Left colon (tissue), 2 donors: ENCODE data around the gene FHIP1B. TPM values are rescaled to one million over a fixed set of nuclear protein-coding genes. Genes with fewer than 3 reads are reported as not detected.

Experiments used
- ATAC-seq: fragments of 200-7000 bp; cut with Tn5 transposase; one replicate; pipeline ENCODE4 v1.9.1; 2020; ENCODE audit warnings: mild to moderate bottlenecking, moderate library complexity
- DNase-seq, 2 donors: peaks; one replicate each; pipeline ENCODE4 v3.0.0-alpha.2; 2020
- intact Hi-C, 2 donors: fragments of 100-400 bp; cut with DNase I in 1 of 2; cut with micrococcal nuclease in 1 of 2; formaldehyde crosslinking; loops; one replicate each; pipeline versions ENCODE4 v1.11.2 to v1.14.0; 2022; cut with DNase I, micrococcal nuclease
- total RNA-seq, 2 donors: library from RNA; stranded (reverse); fragmentation: NEBNext Ultra II Directional; extraction: Animal tissue kit (Norgen Biotek cat#: 25700); gene quantifications; one replicate each; pipeline ENCODE4 v1.2.1, GENCODE V29; 2021
- donor health status: DM: no; HTN: no; CAD: no.
- donor health status: DM: yes; HTN: yes; CAD: no.

The FHIP1B gene
- total RNA-seq, 2 donors from 2014 or later = 93.2 to 103 TPM

DNA sequence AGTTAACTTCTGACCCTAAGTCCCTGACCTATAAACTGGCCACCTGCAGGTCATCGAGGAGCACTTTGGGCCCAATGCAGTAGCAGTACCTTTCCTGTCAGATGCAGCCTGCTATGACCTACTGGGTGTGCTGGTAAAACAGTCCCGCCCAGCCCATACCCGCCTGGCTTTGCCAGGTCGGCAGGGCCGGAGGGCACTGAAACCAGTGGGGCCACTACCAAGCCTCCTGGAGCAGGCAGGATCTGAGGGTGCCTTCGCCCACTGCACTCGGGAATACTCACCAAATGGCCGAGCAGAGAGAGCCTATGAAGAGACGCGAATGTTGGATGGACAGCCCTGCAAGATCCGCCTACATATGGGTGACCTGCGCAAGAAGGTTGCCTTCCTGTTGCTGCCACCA lies 24.6 kb downstream of the FHIP1B start:
- ATAC-seq = peak; percentile 22
- intact Hi-C loops = no loop called here
- no peak for DNase-seq

GRCh38 chr11:6206456-6207180 lies 27.8 kb downstream of the FHIP1B start:
- ATAC-seq (no peak), DNase-seq (no peak)
- intact Hi-C loops = no loop called here

GRCh38 chr11:6205366-6205765 lies 29.1 kb downstream of the FHIP1B start, which contains the start of gene C11orf42:
Gene C11orf42, plus strand, starts transcription at chr11:6205557. Its CDS starts 59 bp downstream, at chr11:6205616.
- no peak for ATAC-seq
- no peak for DNase-seq
- intact Hi-C loops = no loop called here

DNA sequence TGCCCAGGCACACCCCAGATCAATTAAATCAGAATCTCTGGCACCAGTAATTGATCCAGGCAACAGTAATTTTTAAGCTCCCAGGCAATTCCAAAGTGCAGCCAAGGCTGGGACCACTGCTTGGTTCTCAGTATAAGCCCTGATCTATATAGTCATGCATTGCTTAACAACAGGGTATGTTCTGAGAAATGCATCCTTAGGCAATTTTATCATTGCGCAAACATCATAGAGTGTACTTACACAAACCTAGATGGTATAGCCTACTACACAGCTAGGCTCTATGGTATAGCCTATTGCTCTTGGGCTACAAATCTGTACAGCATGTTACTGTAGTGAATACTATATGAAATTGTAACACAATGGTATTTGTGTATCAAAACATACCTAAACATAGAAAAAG lies 29.7 kb downstream of the FHIP1B start:
- DNase-seq = no peak
- intact Hi-C loops = no loop called here
- ATAC-seq = no peak

- no peak for DNase-seq
- intact Hi-C loops = no loop called here
- ATAC-seq = no peak
These were observed 31.1 kb downstream of the FHIP1B start for GRCh38 chr11:6203327-6203726.

- intact Hi-C loops = no loop called here
- ATAC-seq = no peak
- no peak for DNase-seq
These were observed 32.4 kb downstream of the FHIP1B start for GRCh38 chr11:6202041-6202440.

GRCh38 chr11:6201481-6201880 lies 33.0 kb downstream of the FHIP1B start:
- intact Hi-C loops = no loop called here
- DNase-seq = no peak
- ATAC-seq = peak; percentile 12

DNA sequence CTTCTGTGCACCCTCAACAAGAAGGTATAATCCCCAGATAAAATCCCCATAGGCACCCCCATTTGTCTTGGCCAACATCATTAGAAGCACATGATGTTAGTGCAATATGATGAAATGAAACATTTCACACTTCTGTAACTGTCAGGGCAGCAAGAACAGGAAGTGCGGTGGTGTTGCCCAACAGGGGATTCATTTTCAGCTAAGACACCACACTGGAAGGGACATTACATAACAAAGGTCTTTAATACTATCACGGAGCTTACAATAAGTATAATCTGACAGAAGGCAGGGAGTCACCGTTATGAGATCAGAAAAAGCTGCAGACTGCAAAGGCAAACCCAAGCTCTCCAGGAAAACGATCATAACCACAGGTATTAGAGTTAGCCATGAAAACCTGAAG lies 33.5 kb downstream of the FHIP1B start:
- no peak for ATAC-seq
- intact Hi-C loops = no loop called here
- DNase-seq = peak; percentile 28 to 47

GRCh38 chr11:6199174-6199810 lies 35.1 kb downstream of the FHIP1B start, which contains the start of gene OR52W1:
Gene OR52W1, plus strand, starts transcription at chr11:6199224. Its CDS starts 0 bp downstream, at chr11:6199224.
- DNase-seq (no peak), ATAC-seq (no peak)
- intact Hi-C loops = no loop called here

- intact Hi-C loops = no loop called here
- ATAC-seq = no peak
These were observed 36.8 kb downstream of the FHIP1B start for GRCh38 chr11:6197466-6198200.

GRCh38 chr11:6196396-6196795 lies 38.0 kb downstream of the FHIP1B start:
- no peak for ATAC-seq
- intact Hi-C loops = no loop called here

More at GRCh38 chr11:6197466-6198200, 36.8 kb downstream of the FHIP1B start:
- DNase-seq = no peak

GRCh38 chr11:6194065-6194581 lies 40.3 kb downstream of the FHIP1B start:
- no peak for ATAC-seq
- intact Hi-C loops = no loop called here
- no peak for DNase-seq

More at GRCh38 chr11:6196396-6196795, 38.0 kb downstream of the FHIP1B start:
- no peak for DNase-seq

- DNase-seq (no peak), ATAC-seq (no peak)
- intact Hi-C loops = no loop called here
These were observed 42.7 kb downstream of the FHIP1B start for GRCh38 chr11:6191742-6192141.

DNA sequence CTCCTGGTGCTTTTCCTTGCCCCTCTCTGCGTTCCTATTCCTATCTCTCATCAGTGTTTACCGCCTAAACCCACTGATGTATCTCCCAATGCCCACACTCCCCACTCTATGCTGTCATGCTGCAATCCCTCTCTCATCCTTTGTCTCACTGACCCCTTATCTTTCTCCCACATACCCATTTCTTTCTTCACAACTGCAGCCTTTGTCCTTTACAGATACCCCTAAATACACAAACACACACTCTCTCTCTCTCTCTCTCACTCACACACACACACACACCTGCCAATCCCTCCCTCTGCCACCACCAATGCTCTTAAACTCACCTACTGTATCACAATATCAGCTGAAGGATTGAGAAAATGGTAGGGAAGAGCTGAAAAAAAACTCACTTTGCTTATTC lies 59.0 kb downstream of the FHIP1B start:
- no peak for ATAC-seq
- intact Hi-C loops = no loop called here

GRCh38 chr11:6170226-6170625 lies 64.2 kb downstream of the FHIP1B start, which contains the start of gene OR52B2:
Gene OR52B2, minus strand, starts transcription at chr11:6170326. Its CDS starts 0 bp downstream, at chr11:6170326.
- intact Hi-C loops = no loop called here
- DNase-seq (no peak), ATAC-seq (no peak)

More for the DNA sequence above, 59.0 kb downstream of the FHIP1B start:
- DNase-seq = no peak
